Stimulated activated CD8-positive, alpha-beta memory T cell treated with anti-CD3 and anti-CD28 coated beads, Interleukin-15, amount 100 ng/mL, for 24 hours (primary cell): Measurements from ENCODE around the gene DPP10.

ENCODE experiments used
- DNase-seq: peaks from one replicate; pipeline ENCODE4 v3.0.0-alpha.2; 2020; ENCODE audit warnings: low read depth

The DPP10 gene

DNA sequence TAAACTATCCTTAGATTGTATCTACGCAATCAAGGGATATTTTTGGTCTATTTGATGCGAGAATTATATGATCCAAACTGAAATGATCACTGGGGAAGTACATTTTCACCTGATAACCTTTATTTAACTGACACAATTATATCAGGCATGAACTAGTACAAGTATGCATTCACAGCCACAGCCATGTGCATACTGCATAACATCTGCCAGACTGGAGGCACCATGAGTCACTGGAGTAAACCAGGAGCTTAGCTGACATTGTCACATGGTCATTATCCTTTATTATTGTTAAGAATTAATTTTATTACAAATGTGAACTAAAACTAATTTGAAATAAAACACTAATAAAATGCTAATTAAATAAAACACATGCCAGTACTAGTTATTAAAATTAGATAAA, 1127.1 kb downstream of the DPP10 start:
- DNase-seq, result no peak

DNA sequence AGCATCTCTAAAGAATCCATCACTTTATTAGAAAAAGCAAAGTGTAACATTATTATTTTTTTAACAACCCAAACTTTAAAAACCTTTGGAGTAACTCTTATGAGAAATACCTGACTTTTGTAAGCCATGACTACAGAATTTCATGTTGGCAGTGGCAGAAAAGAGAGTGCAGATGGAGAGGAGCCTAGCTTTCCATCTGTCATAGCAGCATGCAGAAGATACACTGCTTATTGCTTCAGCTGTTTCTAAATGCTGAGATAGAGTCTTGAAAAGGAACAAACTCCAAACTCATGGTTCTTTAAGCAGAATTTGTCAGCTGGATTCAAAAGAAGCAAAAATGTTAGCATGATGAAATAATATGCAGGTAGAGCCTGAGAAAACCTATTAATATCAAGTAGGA, 1130.3 kb downstream of the DPP10 start:
- no peak for DNase-seq

DNA sequence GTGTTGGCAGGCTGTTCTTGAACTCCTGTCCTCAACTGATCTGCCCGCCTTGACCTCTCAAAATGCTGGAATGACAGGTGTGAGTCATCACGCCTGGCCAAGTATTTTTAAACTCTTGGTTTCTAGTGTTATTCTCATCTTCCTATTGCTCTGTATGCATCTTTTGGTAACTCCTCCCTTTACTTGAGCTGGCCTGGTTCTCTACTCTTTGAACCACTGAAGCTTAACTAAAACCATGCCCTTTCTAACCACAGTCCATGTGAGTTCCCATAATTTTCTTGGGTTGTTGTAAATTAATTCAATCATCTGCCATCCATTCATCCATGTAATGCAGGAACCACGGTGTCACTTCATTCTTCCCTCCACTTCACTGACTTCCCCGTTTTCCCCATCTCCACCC, 1131.3 kb downstream of the DPP10 start:
- no peak for DNase-seq

DNA sequence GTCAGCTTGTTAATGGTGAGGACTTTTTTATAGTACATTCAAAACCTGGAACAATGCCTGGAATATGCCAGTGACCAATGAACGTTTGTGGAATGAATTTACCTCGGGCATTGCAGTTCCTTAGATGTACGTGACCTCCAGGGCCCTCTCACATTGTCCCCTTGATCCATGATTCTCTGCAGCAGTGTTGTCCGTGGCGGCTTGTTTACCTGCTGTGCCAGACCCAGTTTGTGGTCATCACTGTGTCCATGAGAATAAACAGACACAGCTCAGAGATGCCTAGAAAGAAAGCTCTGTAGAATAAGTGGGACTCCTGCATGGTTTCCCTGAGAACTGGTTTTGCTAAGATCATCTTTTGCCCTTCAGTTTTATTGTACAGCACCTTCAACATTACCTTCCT, 1132.2 kb downstream of the DPP10 start:
- DNase-seq, result no peak

DNA sequence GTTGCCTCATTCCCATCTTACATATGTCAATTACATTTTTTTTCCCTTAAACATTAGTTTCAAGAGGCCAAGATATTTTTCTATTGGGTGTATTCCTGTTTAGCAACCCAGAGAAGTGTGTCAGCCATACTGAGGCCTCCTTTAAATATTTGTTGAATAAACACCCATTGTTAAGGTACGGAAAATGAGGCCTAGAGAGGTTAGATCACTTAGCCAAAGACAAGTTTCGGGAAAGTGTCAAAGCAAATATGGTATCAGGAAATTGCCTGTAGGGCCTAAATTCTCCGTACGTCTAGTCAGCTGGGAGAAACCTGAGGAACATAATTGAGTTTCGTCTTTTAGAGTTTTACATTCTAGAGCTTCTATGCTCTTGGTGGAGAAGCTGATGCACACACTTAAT, 1138.3 kb downstream of the DPP10 start:
- DNase-seq, result no peak

DNA sequence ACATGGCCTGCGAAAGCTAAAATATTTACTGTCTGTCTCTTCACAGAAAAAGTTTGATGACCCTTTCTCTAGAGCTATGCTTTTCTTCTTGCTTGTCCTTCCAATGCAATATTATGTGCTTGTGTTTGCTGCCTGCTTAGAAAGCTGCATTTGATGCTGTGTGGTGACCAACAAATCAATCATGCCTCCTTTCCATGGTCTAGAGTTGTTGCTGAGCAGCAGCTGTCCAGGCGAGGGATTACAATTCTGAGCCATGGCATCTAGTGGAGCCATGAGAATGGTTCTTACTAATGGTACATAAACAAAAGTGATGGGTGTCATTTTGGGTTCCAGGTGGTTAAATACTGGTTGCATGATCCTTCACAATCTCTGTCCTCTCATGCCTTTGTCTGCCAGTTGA, 1142.1 kb downstream of the DPP10 start:
- DNase-seq, result no peak

DNA sequence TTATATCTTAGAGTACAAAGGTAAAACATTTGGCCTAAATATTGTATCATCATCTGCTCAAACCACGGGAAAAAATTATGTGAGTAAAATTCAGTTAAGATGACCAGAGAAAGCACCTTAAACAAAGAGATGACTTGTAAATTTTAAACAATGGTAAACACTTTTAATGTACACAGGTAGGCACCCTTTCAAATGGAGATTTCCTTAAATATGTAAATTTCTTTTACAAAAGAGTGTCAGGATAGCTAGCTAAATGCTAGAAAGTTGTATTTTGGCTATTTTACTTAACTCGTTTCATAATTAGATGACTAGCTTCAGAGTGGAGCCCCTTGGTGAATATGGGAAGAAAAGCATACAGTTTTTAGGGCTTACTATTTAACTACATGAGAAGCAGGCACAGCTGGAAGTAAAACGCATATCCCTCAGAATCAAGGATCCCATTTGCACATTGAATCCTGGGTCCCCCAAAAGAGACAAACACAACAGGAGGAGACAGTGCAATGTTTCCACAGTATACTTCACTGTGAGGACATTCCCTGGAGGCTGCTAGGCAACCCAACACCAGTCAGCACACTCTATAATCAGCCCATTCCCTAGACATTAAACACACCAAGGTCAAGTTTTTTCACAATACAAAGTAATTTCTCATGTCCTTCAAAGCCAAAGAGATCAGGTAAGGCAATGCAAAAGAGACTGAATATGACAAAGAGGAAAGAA, 1154.4 kb downstream of the DPP10 start:
- DNase-seq, result no peak

DNA sequence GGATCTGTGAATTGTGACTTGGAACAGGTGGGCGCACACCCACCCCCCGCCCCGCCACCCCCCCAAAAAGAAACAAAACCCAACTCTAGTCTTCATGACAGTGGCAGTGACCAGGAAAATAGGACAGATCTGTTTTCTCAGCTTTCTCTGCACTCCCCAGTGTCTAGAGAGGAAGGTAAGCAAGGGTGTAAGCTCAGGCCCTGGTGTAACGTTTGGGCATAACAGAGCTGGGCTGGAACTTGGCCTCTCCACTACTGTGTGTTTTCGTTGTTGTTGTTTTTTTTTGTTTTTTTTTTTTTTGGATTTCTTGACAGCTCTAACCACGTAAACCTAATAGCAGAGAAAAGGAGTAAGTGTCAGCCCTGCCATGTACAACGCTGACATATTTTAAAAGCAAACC, 1160.8 kb downstream of the DPP10 start:
- no peak for DNase-seq

DNA sequence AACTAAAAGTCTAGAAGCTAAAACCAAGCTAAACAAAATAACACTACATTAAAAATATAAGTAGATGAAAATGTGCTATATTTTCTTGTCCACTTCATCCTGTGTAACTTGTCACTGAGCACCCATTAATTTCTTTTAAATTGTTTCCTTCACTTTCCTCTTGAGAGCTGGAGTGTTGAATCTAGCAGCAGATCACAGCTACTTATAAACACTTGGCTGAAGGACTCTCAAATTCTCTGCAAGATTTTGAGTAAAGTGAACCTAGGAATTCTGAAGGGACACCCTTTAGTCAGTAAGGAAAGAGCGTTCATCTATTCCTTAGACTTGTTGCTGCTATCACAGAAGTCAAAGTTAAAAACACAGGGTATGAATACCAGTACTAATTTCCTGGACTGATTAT, 1163.9 kb downstream of the DPP10 start:
- no peak for DNase-seq

DNA sequence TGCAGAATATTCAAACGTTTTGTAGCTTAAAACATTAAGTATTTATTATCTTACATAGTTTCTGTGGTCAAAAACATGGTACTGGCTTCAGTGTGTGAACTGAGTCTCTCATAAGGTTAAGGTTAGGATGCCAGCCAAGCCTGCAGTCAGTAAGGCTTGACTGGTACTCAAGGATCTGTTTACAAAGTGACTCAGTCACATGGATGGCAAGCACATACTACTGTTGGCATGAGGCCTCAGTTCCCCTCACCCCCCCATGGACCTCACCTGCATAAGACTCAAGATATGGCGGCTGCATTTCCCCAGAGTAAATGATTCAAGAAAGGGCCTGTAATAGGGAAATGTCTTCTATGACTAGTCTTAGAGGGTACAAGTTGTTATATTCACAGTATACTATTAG, 1167.5 kb downstream of the DPP10 start:
- no peak for DNase-seq

DNA sequence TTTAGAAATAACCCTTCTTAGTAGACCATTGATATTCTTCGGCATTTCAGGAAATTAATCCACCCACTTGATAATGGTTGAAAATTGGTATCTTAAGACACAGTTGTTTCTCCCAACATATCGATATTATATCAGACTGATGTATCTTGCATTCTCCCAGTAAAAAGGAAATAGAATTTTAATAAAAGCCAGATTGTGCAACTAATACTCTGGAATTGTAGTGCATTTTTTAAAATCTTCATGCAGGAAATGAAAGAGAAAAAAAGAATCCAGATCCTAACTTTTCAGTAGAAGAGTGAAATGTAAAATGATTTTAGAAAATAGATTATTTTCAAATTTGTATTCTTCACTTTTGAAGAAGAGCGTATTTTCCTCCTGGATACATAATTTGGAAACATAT, 1168.4 kb downstream of the DPP10 start:
- no peak for DNase-seq

DNA sequence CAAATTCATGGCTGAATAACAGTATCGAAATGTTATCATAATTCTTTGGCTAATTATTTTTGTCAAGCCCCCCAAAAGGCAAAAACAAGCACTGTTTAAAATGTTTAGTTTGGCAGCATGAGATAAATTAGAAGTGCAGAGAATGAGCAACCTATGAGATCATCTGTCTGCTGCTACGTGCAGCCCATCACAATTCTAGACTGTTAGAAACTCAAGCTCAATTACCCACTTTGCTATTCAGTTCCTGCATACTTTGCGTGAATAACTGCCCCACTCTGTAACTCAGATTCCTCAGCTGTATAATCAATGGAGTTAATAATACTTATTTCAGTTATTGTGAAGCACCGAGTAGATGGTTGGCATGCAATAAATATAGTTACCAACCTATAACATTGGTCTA, 1181.9 kb downstream of the DPP10 start:
- DNase-seq, result no peak

DNA sequence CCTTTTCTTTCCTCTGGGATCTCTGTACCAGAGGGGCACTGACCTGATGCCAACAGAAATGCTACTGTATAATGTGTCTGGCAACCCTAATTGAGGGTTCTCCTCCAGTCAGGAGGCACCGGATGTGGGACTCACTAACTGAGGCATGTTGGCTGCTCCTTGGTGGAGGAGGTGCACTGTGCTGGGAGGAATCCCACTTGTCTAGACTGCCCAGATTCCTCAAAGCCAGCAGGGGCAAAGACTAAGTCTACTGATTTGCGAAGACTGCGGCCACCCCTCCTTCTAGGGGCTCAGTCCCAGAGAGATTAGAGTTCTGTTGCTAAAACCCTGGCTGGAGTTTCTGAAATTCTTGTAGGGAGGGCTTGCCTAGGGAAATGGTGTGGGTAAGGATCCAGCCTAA, 1192.1 kb downstream of the DPP10 start:
- DNase-seq, result no peak

DNA sequence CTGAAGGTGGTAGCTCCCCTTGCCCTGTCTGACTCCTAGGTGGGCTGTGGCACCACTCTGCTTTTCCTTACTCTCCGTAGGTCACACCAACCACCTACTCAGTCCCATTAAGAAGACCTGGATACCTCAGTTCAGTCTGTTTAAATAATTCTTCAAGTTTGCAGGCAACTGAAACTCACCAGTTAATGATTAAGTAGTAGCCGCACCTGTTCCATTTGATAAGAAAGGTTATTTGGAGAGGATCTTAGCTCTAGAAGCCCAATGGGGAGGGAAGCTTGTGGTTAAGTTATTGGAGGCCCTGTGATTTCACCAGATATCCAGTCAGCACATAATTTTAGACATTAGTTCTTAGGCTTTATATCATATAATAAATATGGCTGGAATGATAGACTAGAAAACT, 1193.0 kb downstream of the DPP10 start:
- no peak for DNase-seq

DNA sequence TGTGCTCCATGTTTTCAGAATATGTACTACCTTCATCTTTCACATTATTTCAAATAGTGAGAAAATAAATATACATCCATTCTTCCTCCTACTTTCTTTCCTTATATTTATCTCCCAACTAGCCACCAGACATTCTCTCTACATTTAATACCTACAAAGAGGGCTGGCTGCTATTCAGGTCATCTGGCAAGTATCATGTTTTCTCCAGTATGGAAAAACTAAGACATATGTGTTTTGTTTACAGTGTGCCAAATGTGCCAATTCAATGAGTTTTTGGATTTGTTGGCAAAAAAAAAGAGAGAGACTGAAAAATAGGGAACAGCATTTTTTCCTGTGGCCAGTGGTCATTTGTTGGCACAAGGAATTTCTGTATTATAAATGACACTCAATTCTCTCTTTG, 1207.3 kb downstream of the DPP10 start:
- DNase-seq, result no peak

DNA sequence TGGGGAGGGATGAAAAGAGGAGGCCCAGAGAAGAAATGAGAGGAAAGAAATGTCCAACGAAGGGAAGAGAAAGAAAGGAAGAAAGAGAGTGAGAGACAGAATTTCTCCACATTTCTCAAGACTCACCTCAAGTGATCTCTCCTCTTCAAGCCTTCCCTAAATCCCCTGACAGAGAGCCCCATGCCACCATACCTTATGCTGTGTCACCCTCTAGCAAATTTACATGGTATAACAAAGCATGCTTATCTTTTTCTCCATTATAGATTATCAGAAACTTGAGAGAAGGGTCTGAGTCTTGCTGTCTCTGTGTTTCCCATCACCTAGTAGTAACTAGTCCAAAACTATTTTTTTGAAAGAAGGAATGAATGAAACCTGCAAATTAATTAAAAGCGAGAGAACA, 1208.4 kb downstream of the DPP10 start:
- no peak for DNase-seq

DNA sequence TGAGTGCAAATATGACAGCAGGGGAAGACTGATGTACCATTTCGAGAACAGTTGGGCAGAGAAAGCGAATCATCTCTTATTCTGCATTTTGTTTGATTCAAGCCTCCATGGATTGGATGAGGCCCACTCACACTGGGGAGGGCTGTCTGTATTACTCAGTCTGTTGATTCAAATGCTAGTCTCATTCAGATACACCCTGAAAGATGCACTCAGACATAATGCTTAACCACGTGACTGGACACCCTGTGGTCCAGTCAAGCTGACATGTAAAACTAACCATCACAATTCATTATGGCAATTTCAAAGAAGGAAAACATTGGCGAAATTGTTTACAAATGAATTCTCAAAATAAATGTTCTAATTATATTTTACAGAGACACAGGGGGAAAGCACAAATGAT, 1210.2 kb downstream of the DPP10 start:
- DNase-seq, result no peak

DNA sequence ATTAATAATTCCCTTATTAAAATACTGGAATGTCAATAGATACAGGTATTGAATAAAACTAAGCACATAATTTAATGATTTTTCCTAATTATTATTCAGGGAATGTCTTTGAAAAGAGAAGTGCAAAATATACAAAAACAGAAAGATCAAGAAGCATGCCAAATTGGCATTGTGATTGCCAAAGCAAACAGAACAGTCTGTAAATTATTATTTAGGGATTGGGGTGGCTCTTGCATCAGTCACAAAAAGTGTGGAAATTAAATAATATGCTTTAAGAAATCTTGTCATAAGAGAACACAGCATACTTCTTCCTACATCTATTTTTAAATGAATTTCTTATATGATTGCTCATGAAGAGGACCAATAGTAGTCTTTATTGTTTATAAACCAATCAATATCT, 1211.9 kb downstream of the DPP10 start:
- no peak for DNase-seq

DNA sequence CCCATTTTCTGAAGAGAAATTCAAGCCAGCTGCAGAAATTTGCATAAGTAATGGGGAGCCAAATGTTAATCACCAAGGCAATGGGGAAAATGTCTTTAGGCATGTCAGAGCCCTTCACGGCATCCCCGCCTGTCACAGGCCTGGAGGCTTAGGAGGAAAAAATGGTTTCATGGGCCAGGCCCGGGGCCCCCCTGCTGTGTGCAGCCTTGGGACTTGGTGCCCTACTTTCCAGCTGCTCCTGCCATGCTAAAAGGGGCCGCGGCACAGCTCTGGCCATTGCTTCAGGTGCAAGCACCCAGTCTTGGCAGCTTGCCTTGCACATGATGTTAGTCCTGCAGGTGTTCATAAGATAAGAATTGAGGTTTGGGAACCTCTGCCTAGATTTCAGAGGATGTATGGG, 1235.7 kb downstream of the DPP10 start:
- DNase-seq, result no peak

DNA sequence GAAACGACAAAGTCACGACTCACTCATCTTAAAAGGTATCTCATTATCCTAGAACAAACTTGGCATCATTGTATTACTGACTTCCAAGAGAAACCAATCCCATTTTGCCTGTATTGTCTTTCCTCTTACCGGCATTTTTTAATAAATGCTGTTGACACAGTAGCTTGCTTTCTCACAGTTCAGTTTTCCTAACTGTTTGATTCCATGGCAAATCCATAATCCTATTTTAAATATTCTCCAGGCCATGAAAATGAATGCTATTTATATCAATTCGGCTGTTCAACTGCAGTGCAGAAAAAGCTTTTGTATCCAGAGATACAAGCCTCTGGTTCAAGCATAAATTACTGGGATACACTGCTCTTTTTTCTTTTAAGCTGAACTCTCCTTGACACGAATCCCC, 1241.9 kb downstream of the DPP10 start:
- DNase-seq, result no peak

DNA sequence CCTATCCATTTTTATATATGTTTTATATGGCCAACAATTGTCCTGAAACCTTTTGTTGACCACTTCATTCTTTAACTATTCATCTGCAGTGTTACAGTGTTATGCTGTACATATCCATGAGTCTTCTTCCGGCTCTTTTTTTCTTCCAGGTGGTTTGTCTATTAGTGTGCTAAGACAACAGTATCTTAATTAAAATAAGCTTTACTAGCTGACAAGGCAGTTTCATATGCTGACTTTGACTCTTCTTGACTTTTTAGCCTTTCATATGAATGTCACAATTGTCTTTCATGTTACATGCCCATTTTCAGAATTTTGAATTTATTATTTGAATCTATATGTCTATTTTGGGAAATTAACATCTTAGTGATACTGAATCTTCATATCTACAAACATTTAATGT, 1249.0 kb downstream of the DPP10 start:
- DNase-seq, result no peak

DNA sequence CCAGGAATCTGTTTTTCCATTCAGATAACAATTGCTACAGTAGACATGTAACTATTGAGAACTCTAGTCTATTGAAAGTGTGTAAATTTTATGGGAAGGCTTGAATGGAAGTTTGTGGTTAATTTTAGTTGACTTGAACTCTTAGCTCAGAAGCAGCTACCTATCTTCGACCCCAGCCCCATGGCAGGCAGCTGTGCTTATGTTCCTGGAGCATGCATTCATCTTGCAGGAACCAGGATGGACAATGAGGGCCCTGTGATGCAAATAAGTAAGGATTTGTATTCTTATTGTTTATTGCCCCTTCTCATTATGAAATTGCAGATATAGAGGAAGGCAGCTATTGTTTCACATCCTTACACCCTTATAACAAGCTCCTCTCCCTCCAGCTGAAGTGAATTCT, 1252.2 kb downstream of the DPP10 start:
- DNase-seq, result no peak

DNA sequence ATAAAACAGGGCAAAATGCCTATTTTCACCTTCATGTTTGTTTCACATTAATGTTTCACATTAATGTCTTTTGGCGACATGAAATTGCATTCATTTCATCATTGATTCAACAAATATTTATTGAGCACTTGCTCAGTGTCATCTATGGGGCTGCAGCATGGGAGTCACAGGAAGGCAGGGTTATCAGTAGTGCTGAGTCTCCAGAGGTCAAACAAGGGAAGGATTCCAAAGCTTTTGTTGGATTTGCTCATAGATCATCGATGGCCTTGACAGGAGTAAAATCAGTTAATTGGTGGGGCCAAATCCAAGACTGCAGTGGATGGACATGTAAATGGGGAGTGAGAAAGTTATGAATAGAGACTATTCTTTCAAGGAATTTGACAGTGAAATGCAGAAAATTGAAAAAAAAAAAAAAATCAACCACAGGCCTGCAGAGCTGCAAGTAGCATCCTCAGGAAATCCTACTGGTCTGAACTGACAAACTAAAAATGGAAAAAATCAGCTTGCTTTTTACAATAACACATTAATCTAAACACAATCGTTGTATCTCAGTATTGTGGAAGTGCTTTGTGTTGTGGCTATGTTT, 1290.8 kb downstream of the DPP10 start:
- DNase-seq, result no peak

DNA sequence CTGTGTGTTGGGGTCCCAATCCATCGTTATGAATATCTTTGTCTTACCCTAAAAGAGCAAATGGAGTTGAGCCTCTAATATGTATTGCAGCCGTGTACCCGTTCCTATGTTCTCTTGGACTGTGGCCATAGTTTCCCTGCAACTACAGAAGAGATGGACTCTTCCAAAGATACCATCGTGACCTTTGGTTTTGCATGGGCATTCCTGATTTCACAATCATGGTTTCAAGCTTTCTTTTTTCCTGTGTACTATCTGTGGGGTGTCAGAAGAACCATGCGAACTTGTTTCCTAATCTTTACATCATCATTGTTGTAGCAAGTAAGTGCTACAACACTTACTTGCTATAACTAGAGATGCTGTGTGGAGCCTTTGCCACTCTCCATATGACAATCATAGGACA, 1295.7 kb downstream of the DPP10 start:
- DNase-seq, result no peak
